OCI-LY1 (cell line): ENCODE measurements around the gene TAGLN3.

ENCODE experiments used
- EZH2 ChIP-seq: fragments of 200-600 bp; sonication (generic), shearing (Covaris generic); IDR thresholded peaks from 2 replicates; pipeline ENCODE4 v1.8.0; 2017; ENCODE audit warnings: borderline replicate concordance, mixed run types, mild to moderate bottlenecking, antibody characterized with exemption, low read length, moderate library complexity, mixed read lengths
- TF ChIP-seq, protein P1 (sequence below): fragments of 200-600 bp; sonication (generic), shearing (Covaris generic); IDR thresholded peaks from 2 replicates; pipeline ENCODE4 v1.5.1; 2017; ENCODE audit warnings: mild to moderate bottlenecking, antibody characterized with exemption, low read length, moderate library complexity, mixed read lengths

DNA sequence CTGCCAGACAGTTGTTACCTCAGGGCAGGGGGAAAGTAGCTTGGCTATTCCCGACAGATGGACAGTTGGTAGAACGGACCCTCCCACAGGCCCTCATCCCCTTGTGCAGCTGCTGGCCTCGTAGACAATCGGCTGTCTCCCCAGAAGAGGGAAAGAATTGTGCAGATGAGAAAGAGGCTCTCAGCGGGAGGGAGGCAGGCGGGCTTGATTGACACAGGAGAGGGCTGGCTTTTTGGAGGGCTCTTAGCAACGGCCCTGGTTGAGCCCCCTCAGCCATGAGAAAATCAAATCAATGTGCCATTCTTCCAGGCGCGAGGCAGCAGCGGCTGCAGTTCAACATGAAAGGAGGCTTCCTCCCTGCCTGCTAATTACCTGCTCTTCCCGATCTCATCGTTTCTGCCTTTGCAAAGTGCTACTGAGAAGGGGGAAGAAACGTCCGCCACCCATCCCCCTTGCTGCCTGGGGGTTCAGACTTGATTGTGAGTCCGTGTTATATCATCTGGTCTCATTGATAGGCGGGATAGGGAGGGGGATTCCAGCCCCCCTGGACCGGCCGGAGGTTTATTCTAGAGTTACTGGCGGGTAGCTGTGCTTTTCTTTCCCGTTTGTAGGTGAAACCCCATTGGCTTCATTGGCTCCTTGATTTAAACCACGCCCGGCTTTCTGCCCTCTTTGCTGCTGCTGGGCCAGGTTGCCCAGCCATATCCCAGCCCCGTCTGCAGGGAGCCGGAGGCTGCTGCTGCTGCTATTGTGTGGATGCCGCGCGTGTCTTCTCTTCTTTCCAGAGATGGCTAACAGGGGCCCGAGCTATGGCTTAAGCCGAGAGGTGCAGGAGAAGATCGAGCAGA is at the start of gene TAGLN3:
- TF ChIP-seq, protein P1, sequence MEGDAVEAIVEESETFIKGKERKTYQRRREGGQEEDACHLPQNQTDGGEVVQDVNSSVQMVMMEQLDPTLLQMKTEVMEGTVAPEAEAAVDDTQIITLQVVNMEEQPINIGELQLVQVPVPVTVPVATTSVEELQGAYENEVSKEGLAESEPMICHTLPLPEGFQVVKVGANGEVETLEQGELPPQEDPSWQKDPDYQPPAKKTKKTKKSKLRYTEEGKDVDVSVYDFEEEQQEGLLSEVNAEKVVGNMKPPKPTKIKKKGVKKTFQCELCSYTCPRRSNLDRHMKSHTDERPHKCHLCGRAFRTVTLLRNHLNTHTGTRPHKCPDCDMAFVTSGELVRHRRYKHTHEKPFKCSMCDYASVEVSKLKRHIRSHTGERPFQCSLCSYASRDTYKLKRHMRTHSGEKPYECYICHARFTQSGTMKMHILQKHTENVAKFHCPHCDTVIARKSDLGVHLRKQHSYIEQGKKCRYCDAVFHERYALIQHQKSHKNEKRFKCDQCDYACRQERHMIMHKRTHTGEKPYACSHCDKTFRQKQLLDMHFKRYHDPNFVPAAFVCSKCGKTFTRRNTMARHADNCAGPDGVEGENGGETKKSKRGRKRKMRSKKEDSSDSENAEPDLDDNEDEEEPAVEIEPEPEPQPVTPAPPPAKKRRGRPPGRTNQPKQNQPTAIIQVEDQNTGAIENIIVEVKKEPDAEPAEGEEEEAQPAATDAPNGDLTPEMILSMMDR = no peak
- no peak for TF ChIP-seq EZH2
